Anterior cingulate cortex (tissue), 58 donors: Measurements from ENCODE around the gene GRB2.
"Not testable (repeated sequence)": the region's sequence is repeated elsewhere in the genome, so short reads cannot be mapped to it uniquely, and the experiment has no call there.

ENCODE experiments used
- DNase-seq, 58 donors: peaks; one replicate each; lab custom pipeline; 2025; lab: John Stamatoyannopoulos, UW

Gene GRB2

DNA sequence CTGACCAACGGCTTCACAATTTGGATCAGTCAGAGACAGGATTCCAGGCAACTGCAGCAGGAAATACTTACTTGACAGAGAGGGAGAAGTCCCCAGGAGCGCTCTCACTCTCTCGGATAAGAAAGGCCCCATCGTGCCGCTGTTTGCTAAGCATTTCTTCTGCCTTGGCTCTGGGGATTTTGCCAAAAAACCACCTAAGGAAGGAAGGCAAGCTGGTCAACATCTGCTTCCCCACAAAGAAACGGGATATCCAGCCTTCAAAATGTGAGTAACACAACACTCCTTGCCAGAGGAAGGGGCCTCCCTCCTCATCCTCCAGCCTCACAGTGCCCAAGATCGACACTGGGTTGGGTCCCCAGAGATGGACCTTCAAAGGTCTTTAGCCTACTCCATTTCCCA is 79.7 kb downstream of the GRB2 start:
- DNase-seq = no peak

- DNase-seq = no peak
These were observed 80.1 kb downstream of the GRB2 start for GRCh38 chr17:75325348-75325747.

DNA sequence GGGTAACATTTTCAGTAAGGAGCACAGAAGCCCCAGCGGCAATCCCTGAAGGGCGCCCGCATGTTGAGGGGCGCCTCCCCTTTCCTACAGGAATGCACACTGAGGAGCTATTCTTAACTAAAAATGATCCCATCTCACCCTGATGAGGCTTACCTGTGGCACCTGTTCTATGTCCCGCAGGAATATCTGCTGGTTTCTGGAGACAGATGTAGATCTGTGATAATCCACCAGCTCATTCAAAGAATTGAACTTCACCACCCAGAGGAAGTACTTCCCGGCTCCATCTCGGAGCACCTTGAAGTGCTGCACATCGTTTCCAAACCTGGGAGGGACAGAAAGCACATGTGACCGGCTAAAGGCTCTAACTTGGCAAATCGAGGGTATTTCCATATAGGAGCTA is 84.0 kb downstream of the GRB2 start:
- no peak for DNase-seq

- no peak for DNase-seq
These were observed 85.4 kb downstream of the GRB2 start for GRCh38 chr17:75319904-75320691.

GRCh38 chr17:75318615-75319222 is 86.8 kb downstream of the GRB2 start:
- DNase-seq = no peak

DNA sequence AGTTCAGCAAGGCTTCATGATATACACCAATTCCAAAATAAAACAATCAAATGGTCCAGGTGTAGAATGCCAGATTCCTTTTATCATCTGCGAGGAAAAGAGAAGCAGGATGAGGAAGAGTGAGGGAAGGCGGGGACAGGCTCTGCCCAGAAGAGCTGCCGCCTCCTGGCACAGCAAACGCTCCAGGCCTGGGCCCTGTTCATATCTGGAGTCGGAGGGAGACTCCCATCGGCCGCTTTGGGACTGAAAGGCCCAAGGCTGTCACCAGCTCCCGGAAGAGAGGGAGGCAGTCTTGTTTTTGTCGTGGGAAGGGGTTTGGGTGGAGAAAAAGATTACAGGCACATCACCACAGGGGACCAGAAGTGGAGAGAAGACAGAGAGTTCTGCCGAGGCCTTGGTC is 87.3 kb downstream of the GRB2 start:
- DNase-seq = no peak

DNA sequence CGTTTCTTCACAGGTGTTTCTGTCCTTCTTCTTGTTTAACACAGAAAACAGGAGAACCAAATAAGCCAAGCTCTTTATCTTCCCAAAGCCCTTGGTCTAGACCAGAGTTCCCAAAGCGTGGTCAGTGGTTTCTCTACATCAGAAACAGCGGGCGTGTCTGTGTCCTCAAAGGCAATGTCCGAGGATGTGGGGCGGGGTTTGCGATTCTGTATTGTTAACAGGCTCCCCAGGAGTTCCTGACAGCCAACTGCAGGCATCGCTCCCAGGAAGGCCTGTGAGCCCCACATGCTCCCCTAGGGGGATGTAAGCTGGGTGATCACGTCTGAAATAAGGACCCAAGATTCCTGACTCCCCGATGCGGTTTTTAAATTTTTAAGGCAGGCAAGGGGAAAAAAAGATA is 87.8 kb downstream of the GRB2 start:
- DNase-seq = no peak

GRCh38 chr17:75316253-75316652 is 89.2 kb downstream of the GRB2 start:
- no peak for DNase-seq

DNA sequence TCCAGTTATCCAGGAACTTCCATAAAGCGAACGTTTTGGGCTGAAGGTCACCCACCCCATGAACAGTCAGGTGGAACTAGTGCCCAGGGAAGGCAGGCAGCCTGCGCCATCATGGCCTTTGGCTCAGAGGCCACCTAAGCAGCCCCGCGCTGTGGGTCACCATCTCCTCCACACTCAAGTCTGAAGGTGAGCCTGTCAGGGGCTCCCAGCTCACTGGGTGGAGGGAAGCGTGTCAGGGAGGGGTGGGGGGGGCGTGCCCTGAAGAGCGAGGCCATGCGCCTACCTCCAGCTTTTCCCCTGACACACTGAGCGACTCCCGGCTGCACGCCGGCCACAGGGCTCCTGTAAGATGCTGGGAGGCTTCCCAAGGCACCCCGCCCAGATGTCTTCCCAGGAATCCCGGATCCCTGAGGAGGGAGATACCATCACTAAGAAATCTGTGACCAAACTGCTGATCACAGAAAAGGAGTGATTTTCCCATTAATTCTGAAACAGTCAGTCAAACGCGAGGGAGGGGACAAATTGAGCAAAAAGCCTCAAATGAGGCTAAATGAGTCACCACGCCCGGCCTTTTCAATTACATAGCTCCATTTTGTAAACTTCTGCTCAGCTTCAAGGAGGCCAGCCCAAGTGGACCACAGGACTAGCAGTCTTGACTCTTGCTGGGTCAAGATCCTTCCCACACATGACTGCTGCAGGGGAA is 89.8 kb downstream of the GRB2 start:
- no peak for DNase-seq

- DNase-seq = peak in 2 of 58 donors; percentile 16 to 21
These were observed 91.4 kb downstream of the GRB2 start for GRCh38 chr17:75313941-75314551.

- DNase-seq = no peak
These were observed 96.5 kb downstream of the GRB2 start for GRCh38 chr17:75308732-75309629.

DNA sequence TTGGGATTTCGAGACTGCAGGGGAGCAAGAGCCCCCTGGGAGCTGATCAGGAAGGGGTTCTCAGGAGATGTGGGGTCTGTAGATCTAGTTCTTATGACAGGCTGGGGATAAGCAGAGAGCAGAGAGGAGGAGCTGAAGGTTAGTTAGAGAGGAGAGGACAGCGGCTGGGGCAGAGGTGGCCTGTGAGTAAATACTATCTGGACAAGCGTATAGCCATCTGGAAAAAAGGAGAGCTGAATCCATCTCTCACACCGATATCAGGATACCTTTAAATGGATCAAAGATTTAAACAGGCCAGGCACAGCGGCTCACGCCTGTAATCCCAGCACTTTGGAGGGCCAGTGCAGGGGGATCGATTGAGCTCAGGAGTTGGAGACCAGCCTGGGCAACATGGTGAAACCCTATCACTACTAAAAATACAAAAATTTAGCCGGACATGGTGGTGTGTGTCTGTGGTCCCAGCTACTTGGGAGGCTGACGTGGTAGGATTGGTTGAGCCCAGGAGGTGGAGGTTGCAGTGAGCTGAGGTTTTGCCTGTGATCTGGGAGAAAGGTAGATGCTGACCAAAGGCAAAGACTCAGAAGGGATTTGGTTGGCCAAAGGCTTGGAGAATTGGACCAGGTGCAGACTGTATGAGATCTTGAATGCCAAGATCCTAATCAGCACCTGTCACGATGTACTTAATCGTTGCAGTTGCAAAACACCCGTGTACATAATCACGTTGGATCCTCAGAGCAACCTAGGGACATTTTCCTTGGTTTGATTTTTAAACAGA is 97.3 kb downstream of the GRB2 start:
- DNase-seq = no peak

DNA sequence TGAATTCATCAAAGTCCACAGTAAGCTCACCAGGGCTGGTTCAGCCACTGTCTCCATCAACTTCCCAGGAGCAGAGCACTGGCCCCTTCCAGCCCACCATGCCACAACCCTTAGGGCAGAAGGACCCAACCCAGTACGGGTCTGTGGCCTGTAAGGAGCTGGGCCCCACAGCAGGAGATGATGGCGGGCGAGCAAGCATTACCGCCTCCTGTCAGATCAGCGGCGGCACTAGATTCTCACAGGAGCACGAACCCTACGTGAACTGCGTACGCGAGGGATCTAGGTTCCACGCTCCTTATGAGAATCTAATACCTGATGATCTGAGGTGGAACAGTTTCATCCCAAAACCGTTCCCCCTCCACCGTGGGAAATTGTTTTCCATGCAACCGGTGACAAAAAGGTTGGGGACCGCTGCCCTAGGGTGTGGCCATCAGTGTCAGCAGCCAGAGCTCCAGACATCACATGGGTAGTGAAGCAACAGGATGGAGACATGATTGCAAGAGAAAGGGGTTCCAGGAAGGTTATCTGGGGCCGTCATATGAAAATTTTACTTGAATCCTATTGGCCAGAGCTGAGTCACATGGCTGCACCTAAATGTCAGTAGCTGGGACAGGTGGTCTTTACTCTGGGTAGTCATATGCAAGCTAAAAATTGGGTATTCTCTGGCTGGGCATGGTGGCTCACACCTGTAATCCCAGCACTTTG is 103.8 kb downstream of the GRB2 start:
- DNase-seq = no peak

GRCh38 chr17:75301049-75301448 is 104.4 kb downstream of the GRB2 start:
- DNase-seq = no peak

DNA sequence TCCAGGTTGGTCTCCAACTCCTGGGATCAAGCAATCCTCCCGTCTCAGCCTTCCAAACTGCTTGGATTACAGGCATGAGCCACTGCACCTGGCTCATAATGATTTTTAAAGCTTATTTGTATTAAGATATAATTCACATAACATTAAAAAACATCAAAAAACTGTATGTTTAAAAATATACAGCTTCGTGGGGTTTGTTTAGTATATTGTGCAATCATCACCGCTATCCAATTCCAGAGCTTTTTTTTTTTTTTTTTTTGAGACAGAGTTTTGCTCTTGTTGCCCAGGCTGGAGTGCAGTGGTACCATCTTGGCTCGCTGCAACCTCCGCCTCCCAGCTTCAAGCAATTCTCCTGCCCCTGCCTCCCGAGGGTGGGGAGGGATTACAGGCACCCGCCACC is 105.2 kb downstream of the GRB2 start:
- DNase-seq = no peak

DNA sequence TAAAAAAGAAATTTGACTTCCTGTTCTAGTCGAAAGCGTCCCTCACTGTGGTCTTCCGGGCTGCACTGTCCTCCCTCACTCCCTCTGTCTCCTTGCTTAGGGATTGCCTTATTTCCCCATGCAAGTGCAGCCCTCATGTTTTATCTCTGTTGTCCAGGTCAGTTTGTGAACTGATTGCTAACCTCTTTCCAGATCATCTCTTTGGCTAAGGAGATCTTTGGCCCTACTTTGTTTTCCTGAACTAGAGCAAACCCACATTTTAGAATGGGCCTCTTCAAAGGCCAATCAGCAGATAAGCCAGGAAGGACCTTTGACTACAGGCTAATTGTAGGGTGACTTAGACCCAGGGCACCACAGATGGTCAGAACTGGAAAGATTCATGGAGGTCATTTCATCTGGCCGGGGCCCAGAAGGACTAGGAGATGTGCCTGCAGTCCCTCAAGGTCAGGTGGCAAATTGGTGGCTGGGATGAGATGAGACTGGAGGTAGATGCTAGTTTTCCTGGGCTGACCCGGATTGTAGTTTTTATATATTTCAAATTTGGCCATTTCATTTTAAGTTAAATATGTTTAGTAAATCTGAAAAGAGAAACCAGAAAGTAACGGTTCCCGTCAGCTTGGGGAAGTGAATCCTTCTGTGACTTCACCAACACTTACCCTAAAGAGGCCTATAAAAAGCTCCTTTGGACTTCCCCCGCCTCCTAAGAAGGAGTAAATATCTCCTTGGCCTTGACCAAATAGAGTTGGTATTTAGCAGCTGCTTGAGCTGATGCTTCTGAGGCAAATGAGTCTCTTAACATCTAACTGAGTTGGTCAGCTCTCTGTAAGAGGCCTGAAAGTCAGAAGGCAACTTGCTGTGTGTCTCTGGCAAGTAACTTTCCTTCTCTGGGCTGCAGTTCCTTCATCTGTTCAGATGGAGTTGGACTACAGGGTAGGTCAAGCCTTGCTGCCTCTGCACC is 110.0 kb downstream of the GRB2 start:
- peak in 1 of 58 donors; percentile 39 for DNase-seq

- DNase-seq = not testable (repeated sequence)
These were observed 112.5 kb downstream of the GRB2 start for GRCh38 chr17:75292810-75293448.
